ENCODE measurements around the gene CTCFL.

GRCh38 chr20:57546956-57547649 lies 22.2 kb upstream of the CTCFL start:
- no peak for TF ChIP-seq CTCF (IDR thresholded peaks at IDR 0.05 in 8 of 11, conservative IDR thresholded peaks at IDR 0.05 in 3 of 11)
- no peak for TF ChIP-seq POLR2A (IDR thresholded peaks at IDR 0.05)
- no peak for TF ChIP-seq POLR2AphosphoS5 (IDR thresholded peaks at IDR 0.05)

Measured in spleen (tissue), 7 donors.